Liver (tissue), 9 donors: ENCODE data around the gene NUPR1. TPM values are rescaled to one million over a fixed set of nuclear protein-coding genes. Genes with fewer than 3 reads are reported as not detected.

Source experiments
- DNase-seq: peaks from one replicate; pipeline ENCODE4 v3.0.0-alpha.2; 2017; ENCODE audit warnings: low spot score
- H3K27ac ChIP-seq, 2 donors: one replicate each; pipeline ENCODE4 v1.7.0; 2013; ENCODE audit warnings: inconsistent platforms in 2 of 2, low read length in 2 of 2, control low read depth in 1 of 2, low read depth in 1 of 2, mild to moderate bottlenecking in 1 of 2
- H3K27me3 ChIP-seq, 4 donors: one replicate each; pipeline versions ENCODE4 v1.6.1 to v1.7.0; 2013; ENCODE audit warnings: low read length in 3 of 4, inconsistent platforms in 1 of 4, mild to moderate bottlenecking in 1 of 4, moderate library complexity in 1 of 4; ENCODE audit not compliant: control insufficient read depth in 4 of 4, insufficient read depth in 4 of 4
- H3K36me3 ChIP-seq, 4 donors: one replicate each; pipeline versions ENCODE4 v1.6.1 to v1.7.0; 2013; ENCODE audit warnings: low read length in 3 of 4, mild to moderate bottlenecking in 3 of 4, low read depth in 1 of 4, moderate library complexity in 1 of 4; ENCODE audit not compliant: control insufficient read depth in 4 of 4, insufficient read depth in 3 of 4
- H3K4me1 ChIP-seq, 4 donors: one replicate each; pipeline versions ENCODE4 v1.6.1 to v1.7.0; 2013; ENCODE audit warnings: low read length in 3 of 4, mild to moderate bottlenecking in 3 of 4, moderate library complexity in 1 of 4; ENCODE audit not compliant: control insufficient read depth in 4 of 4, insufficient read depth in 4 of 4
- H3K4me3 ChIP-seq, 3 donors: one replicate each; pipeline versions ENCODE4 v1.6.1 to v1.7.0; 2013; ENCODE audit warnings: low read length in 3 of 3, control low read depth in 1 of 3, low read depth in 1 of 3, mild to moderate bottlenecking in 1 of 3
- H3K9ac ChIP-seq, 2 donors: one replicate each; pipeline ENCODE4 v1.7.0; 2013; ENCODE audit warnings: low read length in 2 of 2, mild to moderate bottlenecking in 2 of 2, moderate library complexity in 2 of 2, control low read depth in 1 of 2, low read depth in 1 of 2
- H3K9me3 ChIP-seq, 4 donors: one replicate each; pipeline versions ENCODE4 v1.6.1 to v1.7.0; 2013; ENCODE audit warnings: low read length in 3 of 4; ENCODE audit not compliant: control insufficient read depth in 4 of 4
- FOXA1 ChIP-seq: IDR thresholded peaks from 2 replicates; pipeline ENCODE4 v1.6.1; 2016; ENCODE audit warnings: antibody characterized with exemption
- FOXA2 ChIP-seq: IDR thresholded peaks from 2 replicates; pipeline ENCODE4 v1.6.1; 2016; ENCODE audit warnings: antibody characterized with exemption
- GABPA ChIP-seq, 2 donors: IDR thresholded peaks in 1 of 2; conservative IDR thresholded peaks in 1 of 2; 2 replicates each; pipeline ENCODE4 v1.6.1; 2016; ENCODE audit warnings: antibody characterized with exemption in 2 of 2, mild to moderate bottlenecking in 1 of 2, moderate library complexity in 1 of 2
- HNF4A ChIP-seq, 2 donors: conservative IDR thresholded peaks; 2 replicates each; pipeline ENCODE4 v1.6.1; 2016; ENCODE audit warnings: antibody characterized with exemption in 2 of 2, mild to moderate bottlenecking in 2 of 2
- HNF4G ChIP-seq: IDR thresholded peaks from 2 replicates; pipeline ENCODE4 v1.6.1; 2016; ENCODE audit warnings: antibody characterized with exemption
- JUND ChIP-seq, 2 donors: IDR thresholded peaks; 2 replicates each; pipeline ENCODE4 v1.6.1; 2016; ENCODE audit warnings: antibody characterized with exemption in 2 of 2
- MAX ChIP-seq: IDR thresholded peaks from 2 replicates; pipeline ENCODE4 v1.6.1; 2016; ENCODE audit warnings: antibody characterized with exemption
- NR2F2 ChIP-seq: IDR thresholded peaks from 2 replicates; pipeline ENCODE4 v1.6.1; 2016; ENCODE audit warnings: antibody characterized with exemption
- RAD21 ChIP-seq, 2 donors: IDR thresholded peaks; 2 replicates each; pipeline ENCODE4 v1.6.1; 2016; ENCODE audit warnings: antibody characterized with exemption in 2 of 2, mild to moderate bottlenecking in 2 of 2
- RXRA ChIP-seq, 2 donors: IDR thresholded peaks; 2 replicates each; pipeline ENCODE4 v1.6.1; 2017 to 2018; ENCODE audit warnings: antibody characterized with exemption in 2 of 2, mild to moderate bottlenecking in 1 of 2
- SP1 ChIP-seq: IDR thresholded peaks from 2 replicates; pipeline ENCODE4 v1.6.1; 2018; ENCODE audit warnings: antibody characterized with exemption, mild to moderate bottlenecking
- TAF1 ChIP-seq: conservative IDR thresholded peaks from 2 replicates; pipeline ENCODE4 v1.6.1; 2016; ENCODE audit warnings: antibody characterized with exemption, mild to moderate bottlenecking
- YY1 ChIP-seq: IDR thresholded peaks from 2 replicates; pipeline ENCODE4 v1.6.1; 2016; ENCODE audit warnings: antibody characterized with exemption, mild to moderate bottlenecking
- WGBS: extraction: QIAGEN DNeasy Blood & Tissue Kit; methylation state at CpG from one replicate; pipeline ENCODE4 v1.1.7; 2013; 5-methylcytosine and 5-hydroxymethylcytosine counted together
- polyA plus RNA-seq, 2 donors: library from polyadenylated mRNA; stranded (reverse) in 1 of 2; unstranded in 1 of 2; fragments of 200-250 nt in 1 of 2; fragments of >200 nt in 1 of 2; fragmentation: Nextera tagmentation in 1 of 2; extraction: Ambion mirVana in 1 of 2; gene quantifications; one replicate each; pipeline versions ENCODE4 v1.2.1 to v1.2.3, GENCODE V29; 2013 to 2015
- total RNA-seq, 2 donors: library from RNA; depleted of rRNA; stranded (reverse); fragments of >200 nt; gene quantifications; one replicate each; pipeline ENCODE4 v1.2.3, GENCODE V29; 2014
- TF ChIP-seq, protein P1 (sequence below): IDR thresholded peaks from 2 replicates; pipeline ENCODE4 v1.6.1; 2016; ENCODE audit warnings: antibody characterized with exemption
- TF ChIP-seq, protein P2 (sequence below): IDR thresholded peaks from 2 replicates; pipeline ENCODE4 v1.6.1; 2016; ENCODE audit warnings: antibody characterized with exemption, mild to moderate bottlenecking
- donor health status: healthy.
- donor health status: healthy.
- donor health status: healthy.
- donor health status: healthy.
- donor health status: healthy.

NUPR1 gene
- total and polyA plus RNA-seq, 4 donors: 10.9 to 305 (median 62.6) TPM

GRCh38 chr16:28569968-28570752, 31.4 kb upstream of the NUPR1 start:
- no peak for TF ChIP-seq RAD21 (IDR thresholded peaks at IDR 0.05)
- TF ChIP-seq RXRA (IDR thresholded peaks at IDR 0.05): no peak
- no peak for TF ChIP-seq SP1
- no peak for TF ChIP-seq YY1
- no peak for TF ChIP-seq NR2F2
- TF ChIP-seq, protein P1, sequence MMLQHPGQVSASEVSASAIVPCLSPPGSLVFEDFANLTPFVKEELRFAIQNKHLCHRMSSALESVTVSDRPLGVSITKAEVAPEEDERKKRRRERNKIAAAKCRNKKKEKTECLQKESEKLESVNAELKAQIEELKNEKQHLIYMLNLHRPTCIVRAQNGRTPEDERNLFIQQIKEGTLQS: no peak
- no peak for DNase-seq
- WGBS: 95% methylated on average over 4 of the region's 4 CpGs

DNA sequence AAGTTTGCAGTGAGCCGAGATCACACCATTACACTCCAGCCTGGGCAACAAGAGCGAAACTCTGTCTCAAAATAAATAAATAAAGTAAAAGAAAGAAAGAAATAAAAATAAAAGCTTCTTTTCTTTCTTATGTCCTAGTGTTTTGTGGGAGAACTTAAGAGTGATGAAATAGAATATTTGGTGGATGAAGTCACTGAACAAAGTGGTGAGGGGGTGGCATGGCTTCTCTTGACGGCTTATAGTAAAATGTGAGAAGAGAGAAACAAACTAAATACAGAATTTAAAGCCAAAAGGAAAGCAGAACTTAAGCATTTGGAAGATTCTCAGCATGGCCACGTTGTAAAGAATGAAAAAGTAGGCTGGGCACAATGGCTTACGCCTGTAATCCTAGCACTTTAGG, 30.2 kb upstream of the NUPR1 start:
- DNase-seq: no peak
- TF ChIP-seq HNF4G: no peak
- no peak for TF ChIP-seq FOXA1
- no peak for TF ChIP-seq RXRA (IDR thresholded peaks at IDR 0.05)
- no peak for TF ChIP-seq JUND (IDR thresholded peaks at IDR 0.05)
- TF ChIP-seq SP1: no peak
- TF ChIP-seq TAF1: no peak
- no peak for TF ChIP-seq NR2F2
- TF ChIP-seq, protein P2, sequence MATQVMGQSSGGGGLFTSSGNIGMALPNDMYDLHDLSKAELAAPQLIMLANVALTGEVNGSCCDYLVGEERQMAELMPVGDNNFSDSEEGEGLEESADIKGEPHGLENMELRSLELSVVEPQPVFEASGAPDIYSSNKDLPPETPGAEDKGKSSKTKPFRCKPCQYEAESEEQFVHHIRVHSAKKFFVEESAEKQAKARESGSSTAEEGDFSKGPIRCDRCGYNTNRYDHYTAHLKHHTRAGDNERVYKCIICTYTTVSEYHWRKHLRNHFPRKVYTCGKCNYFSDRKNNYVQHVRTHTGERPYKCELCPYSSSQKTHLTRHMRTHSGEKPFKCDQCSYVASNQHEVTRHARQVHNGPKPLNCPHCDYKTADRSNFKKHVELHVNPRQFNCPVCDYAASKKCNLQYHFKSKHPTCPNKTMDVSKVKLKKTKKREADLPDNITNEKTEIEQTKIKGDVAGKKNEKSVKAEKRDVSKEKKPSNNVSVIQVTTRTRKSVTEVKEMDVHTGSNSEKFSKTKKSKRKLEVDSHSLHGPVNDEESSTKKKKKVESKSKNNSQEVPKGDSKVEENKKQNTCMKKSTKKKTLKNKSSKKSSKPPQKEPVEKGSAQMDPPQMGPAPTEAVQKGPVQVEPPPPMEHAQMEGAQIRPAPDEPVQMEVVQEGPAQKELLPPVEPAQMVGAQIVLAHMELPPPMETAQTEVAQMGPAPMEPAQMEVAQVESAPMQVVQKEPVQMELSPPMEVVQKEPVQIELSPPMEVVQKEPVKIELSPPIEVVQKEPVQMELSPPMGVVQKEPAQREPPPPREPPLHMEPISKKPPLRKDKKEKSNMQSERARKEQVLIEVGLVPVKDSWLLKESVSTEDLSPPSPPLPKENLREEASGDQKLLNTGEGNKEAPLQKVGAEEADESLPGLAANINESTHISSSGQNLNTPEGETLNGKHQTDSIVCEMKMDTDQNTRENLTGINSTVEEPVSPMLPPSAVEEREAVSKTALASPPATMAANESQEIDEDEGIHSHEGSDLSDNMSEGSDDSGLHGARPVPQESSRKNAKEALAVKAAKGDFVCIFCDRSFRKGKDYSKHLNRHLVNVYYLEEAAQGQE: no peak
- no peak for TF ChIP-seq MAX
- no peak for TF ChIP-seq RAD21 (IDR thresholded peaks at IDR 0.05)
- H3K4me3 ChIP-seq: no peak overlapping the region
- no peak overlapping the region for H3K27ac ChIP-seq
- H3K9me3 ChIP-seq: no peaks in the 10 kb centered on the region
- no peaks in the 10 kb centered on the region for H3K27me3 ChIP-seq
- H3K9ac ChIP-seq: no peak overlapping the region
- H3K36me3 ChIP-seq: no peaks in the 10 kb centered on the region
- 94% methylated on average over 5 of the region's 5 CpGs for WGBS
- H3K4me1 ChIP-seq: peaks cover 0 to 6% (median 0%) of the 10 kb centered on the region in 4 donors

More at GRCh38 chr16:28569968-28570752, 31.4 kb upstream of the NUPR1 start:
- Histone ChIP-seq H3K9me3 (no peaks in the 10 kb centered on the region), H3K4me3 (no peak overlapping the region), H3K27me3 (no peaks in the 10 kb centered on the region), H3K27ac (no peak overlapping the region), H3K4me1 (peaks cover 0 to 6% (median 0%) of the 10 kb centered on the region in 4 donors), H3K36me3 (no peaks in the 10 kb centered on the region), H3K9ac (no peak overlapping the region)

- Histone ChIP-seq H3K4me1 (peaks cover 0 to 2% (median 0%) of the 10 kb centered on the region in 4 donors), H3K4me3 (no peak overlapping the region), H3K9me3 (no peaks in the 10 kb centered on the region), H3K36me3 (no peaks in the 10 kb centered on the region), H3K27me3 (no peaks in the 10 kb centered on the region), H3K9ac (no peak overlapping the region), H3K27ac (no peak overlapping the region)
- no peak for DNase-seq
- 98% methylated on average over 2 of the region's 2 CpGs for WGBS
- no peak for TF ChIP-seq FOXA2
- TF ChIP-seq TAF1: no peak
- TF ChIP-seq, protein P1: no peak
- TF ChIP-seq, protein P2: no peak
- TF ChIP-seq SP1: no peak
- TF ChIP-seq RAD21 (IDR thresholded peaks at IDR 0.05): no peak
- no peak for TF ChIP-seq YY1
- TF ChIP-seq NR2F2: no peak
- TF ChIP-seq HNF4A (conservative IDR thresholded peaks at IDR 0.05): no peak
- TF ChIP-seq FOXA1: no peak
- no peak for TF ChIP-seq GABPA (IDR thresholded peaks at IDR 0.05 in 1 of 2, conservative IDR thresholded peaks at IDR 0.05 in 1 of 2)
These were observed 28.5 kb upstream of the NUPR1 start for GRCh38 chr16:28567292-28567691.
